Adrenal gland (tissue), 12 donors: ENCODE results near the gene MAU2. TPM values are rescaled to one million over a fixed set of nuclear protein-coding genes. Genes with fewer than 3 reads are reported as not detected.
"Not testable (repeated sequence)": the region's sequence is repeated elsewhere in the genome, so short reads cannot be mapped to it uniquely, and the experiment has no call there.

Source experiments
- DNase-seq, 7 donors: peaks; one replicate each; pipeline ENCODE4 v3.0.0-alpha.2; 2019 to 2020
- H3K27ac ChIP-seq, 5 donors: fragments of 200-600 bp; sonication (generic) in 4 of 5; 1 replicate in 3 of 5; 2 replicates in 2 of 5; pipeline versions ENCODE4 v1.5.1 to v1.8.0; 2016 to 2020; ENCODE audit warnings: mild to moderate bottlenecking in 1 of 5
- H3K27me3 ChIP-seq: fragments of 200-600 bp; 2 replicates; pipeline ENCODE4 v1.8.0; 2021
- H3K36me3 ChIP-seq, 2 donors: fragments of 200-600 bp; replicated peaks in 1 of 2; 1 replicate in 1 of 2; 2 replicates in 1 of 2; pipeline versions ENCODE4 v1.5.1 to v1.8.0; 2018 to 2022
- H3K4me1 ChIP-seq, 2 donors: fragments of 200-600 bp; replicated peaks in 1 of 2; 1 replicate in 1 of 2; 2 replicates in 1 of 2; pipeline versions ENCODE4 v1.5.1 to v1.8.0; 2018 to 2021
- H3K4me3 ChIP-seq, 4 donors: fragments of 200-600 bp; sonication (generic) in 3 of 4; one replicate each; pipeline ENCODE4 v1.5.1; 2016 to 2018
- H3K9me3 ChIP-seq, 3 donors: fragments of 200-600 bp; sonication (generic) in 1 of 3; replicated peaks in 1 of 3; 1 replicate in 2 of 3; 2 replicates in 1 of 3; pipeline versions ENCODE4 v1.5.1 to v1.8.0; 2016 to 2021
- POLR2A ChIP-seq, 2 donors: fragments of 450-650 bp; IDR thresholded peaks; one replicate each; pipeline ENCODE4 v1.6.1; 2017; ENCODE audit warnings: antibody characterized with exemption in 2 of 2, mild to moderate bottlenecking in 2 of 2, moderate library complexity in 1 of 2
- WGBS, 4 donors: extraction: QIAGEN DNeasy Blood & Tissue Kit in 2 of 4; methylation state at CpG; one replicate each; pipeline versions ENCODE4 v1.1.5 to v1.1.7; 2013 to 2017; 5-methylcytosine and 5-hydroxymethylcytosine counted together
- intact Hi-C, 2 donors: fragments of 100-400 bp; cut with DNase I; formaldehyde crosslinking; loops; one replicate each; pipeline versions ENCODE4 v1.14.1 to v1.15.0; 2022 to 2023
- polyA plus RNA-seq, 3 donors: library from polyadenylated mRNA; stranded (reverse); fragments of 200-250 nt in 2 of 3; fragments of 350-450 nt in 1 of 3; fragmentation: Illumina TruSeq in 1 of 3; extraction: RNeasy Lipid Tissue Mini Kit (QIAGEN cat#74804) in 1 of 3; gene quantifications; one replicate each; pipeline ENCODE4 v1.2.3, GENCODE V29; 2013 to 2014
- total RNA-seq, 9 donors: library from RNA; depleted of rRNA in 4 of 9; stranded (reverse); fragments of >200 nt in 4 of 9; fragments of 120-200 nt in 1 of 9; fragmentation: NEBNext Ultra II Directional in 1 of 9; extraction: Animal tissue kit (Norgen Biotek cat#: 25700) in 1 of 9; gene quantifications; one replicate each; pipeline versions ENCODE4 v1.1.0 to v1.2.4, GENCODE V29; 2013 to 2023
- TF ChIP-seq, protein P1 (sequence below), 6 experiments: fragments of 450-650 bp in 4 of 6; fragments of 200-600 bp in 2 of 6; sonication (generic) in 1 of 6; IDR thresholded peaks; 1 replicate in 5 of 6; 2 replicates in 1 of 6; pipeline versions ENCODE4 v1.5.1 to v1.8.0; 2016 to 2021; ENCODE audit warnings: antibody characterized with exemption in 6 of 6, mild to moderate bottlenecking in 2 of 6, moderate library complexity in 1 of 6
- donor health status: healthy with polysubstance abuse.
- donor health status: Bipolar disorder and iron deficiency.
- donor health status: DM: yes; HTN: yes; CAD: no.
- donor health status: DM: no; HTN: no; CAD: no.
- donor health status: DM: no; HTN: no; CAD: no.
- donor health status: DM: yes; HTN: yes; CAD: no.

MAU2 gene
- total and polyA plus RNA-seq, 12 donors: 14.9 to 64.8 (median 40.8) TPM

DNA sequence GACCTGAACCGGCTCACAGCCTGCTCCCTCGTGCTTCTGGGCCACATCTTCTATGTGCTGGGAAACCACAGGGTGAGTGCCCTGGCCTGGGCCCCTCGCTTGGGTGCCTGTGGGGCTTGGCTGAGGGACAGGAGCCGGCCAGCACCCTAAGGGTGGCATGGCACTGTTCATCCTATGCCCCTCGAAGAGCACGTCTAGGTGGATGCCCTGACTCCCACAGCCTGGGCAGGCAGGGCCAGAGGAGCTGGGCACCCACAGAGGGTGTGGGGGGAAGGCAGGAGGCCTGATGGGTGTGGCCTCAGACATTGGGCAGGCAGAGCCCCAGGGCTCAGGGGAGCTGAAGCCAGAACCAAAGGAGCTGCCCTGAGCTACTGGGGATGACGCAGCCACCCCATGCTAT is 28.7 kb downstream of the MAU2 start:
- no peaks in the 10 kb centered on the region for H3K27me3 ChIP-seq
- intact Hi-C loops: loop anchor here in 1 of 2 donors (10.0 kb wide), 2 partner anchors 155 to 205 kb away; partner anchors contain the start of genes BORCS8 and RFXANK
- peaks cover 0 to 96% of the 10 kb centered on the region in 2 donors for H3K36me3 ChIP-seq
- no peak for TF ChIP-seq POLR2A (IDR thresholded peaks at IDR 0.05)
- TF ChIP-seq, protein P1, sequence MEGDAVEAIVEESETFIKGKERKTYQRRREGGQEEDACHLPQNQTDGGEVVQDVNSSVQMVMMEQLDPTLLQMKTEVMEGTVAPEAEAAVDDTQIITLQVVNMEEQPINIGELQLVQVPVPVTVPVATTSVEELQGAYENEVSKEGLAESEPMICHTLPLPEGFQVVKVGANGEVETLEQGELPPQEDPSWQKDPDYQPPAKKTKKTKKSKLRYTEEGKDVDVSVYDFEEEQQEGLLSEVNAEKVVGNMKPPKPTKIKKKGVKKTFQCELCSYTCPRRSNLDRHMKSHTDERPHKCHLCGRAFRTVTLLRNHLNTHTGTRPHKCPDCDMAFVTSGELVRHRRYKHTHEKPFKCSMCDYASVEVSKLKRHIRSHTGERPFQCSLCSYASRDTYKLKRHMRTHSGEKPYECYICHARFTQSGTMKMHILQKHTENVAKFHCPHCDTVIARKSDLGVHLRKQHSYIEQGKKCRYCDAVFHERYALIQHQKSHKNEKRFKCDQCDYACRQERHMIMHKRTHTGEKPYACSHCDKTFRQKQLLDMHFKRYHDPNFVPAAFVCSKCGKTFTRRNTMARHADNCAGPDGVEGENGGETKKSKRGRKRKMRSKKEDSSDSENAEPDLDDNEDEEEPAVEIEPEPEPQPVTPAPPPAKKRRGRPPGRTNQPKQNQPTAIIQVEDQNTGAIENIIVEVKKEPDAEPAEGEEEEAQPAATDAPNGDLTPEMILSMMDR (IDR thresholded peaks at IDR 0.05): no peak
- H3K27ac ChIP-seq: no peak overlapping the region
- no peaks in the 10 kb centered on the region for H3K9me3 ChIP-seq
- no peak for DNase-seq
- 72 to 93% (median 86%) methylated on average over 3 to 7 of the region's 7 CpGs for WGBS, 4 donors
- H3K4me1 ChIP-seq: no peaks in the 10 kb centered on the region
- no peak overlapping the region for H3K4me3 ChIP-seq

DNA sequence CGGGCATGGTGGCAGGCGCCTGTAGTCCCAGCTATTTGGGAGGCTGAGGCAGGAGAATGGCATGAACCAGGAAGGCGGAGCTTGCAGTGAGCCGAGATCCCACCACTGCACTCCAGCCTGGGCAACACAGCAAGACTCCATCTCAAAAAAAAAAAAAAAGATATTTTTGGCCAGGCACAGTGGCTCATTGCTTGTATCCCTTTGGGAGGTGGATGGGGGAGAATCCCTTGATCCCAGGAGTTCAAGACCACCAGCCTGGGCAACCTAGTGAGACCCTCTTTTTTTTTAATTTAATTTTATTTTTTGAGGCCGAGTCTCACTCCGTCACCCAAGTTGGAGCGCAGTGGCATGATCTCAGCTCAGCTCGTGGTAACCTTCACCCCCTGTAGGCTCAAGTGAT is 30.1 kb downstream of the MAU2 start:
- H3K27me3 ChIP-seq, H3K27ac ChIP-seq, H3K9me3 ChIP-seq, H3K4me1 ChIP-seq, H3K4me3 ChIP-seq, DNase-seq, intact Hi-C loops: not testable (repeated sequence)
- WGBS, 4 donors: 94 to 97% (median 95%) methylated on average over 8 of the region's 8 CpGs
- H3K36me3 ChIP-seq: peaks cover 0 to 96% of the 10 kb centered on the region in 2 donors

DNA sequence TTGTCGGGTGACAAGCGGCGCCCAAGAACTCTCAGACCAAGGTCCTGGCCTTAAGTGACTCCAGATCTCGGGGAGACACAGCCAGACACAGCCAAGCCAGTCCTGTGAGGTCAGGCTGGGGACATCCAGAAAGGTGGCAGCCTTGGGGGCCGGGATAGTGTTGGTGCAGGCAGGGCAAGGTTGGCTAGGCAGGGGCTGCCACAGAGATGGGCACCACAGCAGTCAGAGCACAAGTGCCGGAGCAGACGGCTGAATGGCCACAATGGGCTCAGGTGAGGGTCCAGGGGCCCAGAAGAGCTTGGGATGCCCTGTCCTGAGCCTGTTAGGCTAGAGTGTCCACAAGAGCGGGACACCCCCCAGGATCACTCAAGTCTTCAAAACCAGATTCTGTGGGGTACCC is 32.2 kb downstream of the MAU2 start:
- Histone ChIP-seq H3K4me1 (no peaks in the 10 kb centered on the region), H3K27ac (no peak overlapping the region), H3K4me3 (no peak overlapping the region), H3K9me3 (no peaks in the 10 kb centered on the region), H3K36me3 (peaks cover 0 to 94% of the 10 kb centered on the region in 2 donors), H3K27me3 (no peaks in the 10 kb centered on the region)
- intact Hi-C loops: no loop called here
- 81 to 91% (median 86%) methylated on average over 4 to 8 of the region's 8 CpGs for WGBS, 4 donors
- no peak for TF ChIP-seq POLR2A (IDR thresholded peaks at IDR 0.05)
- TF ChIP-seq, protein P1 (IDR thresholded peaks at IDR 0.05): no peak
- DNase-seq: no peak

DNA sequence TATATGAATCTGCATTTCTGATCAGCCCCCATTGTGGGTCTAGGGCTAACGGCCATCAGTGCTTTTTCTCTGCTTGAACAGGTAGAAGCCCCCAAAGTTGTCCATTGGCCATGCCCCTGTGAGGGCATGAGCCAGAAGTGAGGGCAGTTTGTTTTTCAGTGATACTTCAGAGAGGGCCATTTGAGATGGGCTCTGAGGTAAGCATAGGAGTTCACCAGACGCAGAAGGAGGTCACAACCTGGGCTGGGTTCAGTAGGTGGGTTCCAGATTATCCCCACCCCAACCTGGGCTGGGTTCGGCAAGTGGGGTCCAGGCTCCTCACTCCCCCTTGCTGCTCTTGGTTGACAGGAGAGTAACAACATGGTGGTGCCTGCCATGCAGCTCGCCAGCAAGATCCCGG is 33.4 kb downstream of the MAU2 start:
- no peak for DNase-seq
- Histone ChIP-seq H3K9me3 (no peaks in the 10 kb centered on the region), H3K4me3 (no peak overlapping the region), H3K27ac (no peak overlapping the region), H3K36me3 (peaks cover 0 to 83% of the 10 kb centered on the region in 2 donors), H3K27me3 (no peaks in the 10 kb centered on the region), H3K4me1 (no peaks in the 10 kb centered on the region)
- intact Hi-C loops: no loop called here
- TF ChIP-seq, protein P1 (IDR thresholded peaks at IDR 0.05): no peak
- no peak for TF ChIP-seq POLR2A (IDR thresholded peaks at IDR 0.05)
- 90 to 100% (median 97%) methylated on average over 2 to 5 of the region's 5 CpGs for WGBS, 4 donors

DNA sequence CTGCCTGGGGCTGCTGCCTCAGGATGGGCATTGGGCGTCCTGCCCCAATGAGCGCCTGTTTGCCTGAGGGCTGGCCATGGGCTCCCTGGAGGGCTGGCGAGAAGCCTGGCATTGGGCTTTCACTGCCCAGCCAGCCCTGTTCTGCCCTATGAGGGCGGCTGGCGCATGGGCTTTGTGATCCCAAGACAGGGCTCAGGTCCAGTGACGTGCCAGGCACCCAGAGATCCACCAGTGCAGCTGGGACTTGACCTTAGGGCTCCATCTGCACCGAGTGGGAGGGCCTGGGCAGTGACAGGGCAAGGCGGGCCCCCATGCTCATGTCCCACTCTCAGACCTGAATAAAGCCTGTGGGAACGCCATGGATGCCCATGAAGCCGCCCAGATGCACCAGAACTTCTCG is 34.3 kb downstream of the MAU2 start:
- 86 to 94% (median 93%) methylated on average over 3 to 11 of the region's 11 CpGs for WGBS, 4 donors
- no peaks in the 10 kb centered on the region for H3K4me1 ChIP-seq
- intact Hi-C loops: no loop called here

More for the DNA sequence above, 34.3 kb downstream of the MAU2 start:
- Histone ChIP-seq H3K9me3 (no peaks in the 10 kb centered on the region), H3K36me3 (peaks cover 0 to 73% of the 10 kb centered on the region in 2 donors), H3K27me3 (no peaks in the 10 kb centered on the region), H3K27ac (no peak overlapping the region), H3K4me3 (no peak overlapping the region)
- DNase-seq: no peak
- TF ChIP-seq POLR2A (IDR thresholded peaks at IDR 0.05): no peak
- TF ChIP-seq, protein P1 (IDR thresholded peaks at IDR 0.05): no peak
